Activated CD4-positive, alpha-beta T cell treated with anti-CD3 and anti-CD28 coated beads for 24 hours (primary cell): ENCODE measurements around the gene LAT.
"Not testable (repeated sequence)": the region's sequence is repeated elsewhere in the genome, so short reads cannot be mapped to it uniquely, and the experiment has no call there.

Experiments
- DNase-seq, 2 donors: peaks; one replicate each; pipeline ENCODE4 v3.0.0-alpha.2; 2020; ENCODE audit warnings: low read depth in 2 of 2

Gene LAT

GRCh38 chr16:28984619-28985135 is at the start of gene LAT:
TSS of gene LAT (plus strand) at chr16:28985052. CDS start at chr16:28985418, 366 bp downstream.
- DNase-seq, result peak; percentile 64

- no peak for DNase-seq
Measured at GRCh38 chr16:28935346-28935745, 49.5 kb upstream of the LAT start.

GRCh38 chr16:28935924-28936783 is 48.7 kb upstream of the LAT start:
- peak; percentile 76 to 82 for DNase-seq

- DNase-seq, result no peak
Measured at GRCh38 chr16:28936784-28937155, 48.1 kb upstream of the LAT start.

GRCh38 chr16:28937222-28937876 is 47.5 kb upstream of the LAT start:
- DNase-seq, result no peak

- DNase-seq, result no peak
Measured at GRCh38 chr16:28938721-28939120, 46.1 kb upstream of the LAT start.

- not testable (repeated sequence) for DNase-seq
Measured at GRCh38 chr16:28939825-28940224, 45.0 kb upstream of the LAT start.

GRCh38 chr16:28943281-28943680 is 41.6 kb upstream of the LAT start:
- no peak for DNase-seq

- no peak for DNase-seq
Measured at GRCh38 chr16:28946681-28947080, 38.2 kb upstream of the LAT start.

- peak; percentile 99 to 100 for DNase-seq
Measured at GRCh38 chr16:28950648-28951409, 34.0 kb upstream of the LAT start, which contains the start of gene NFATC2IP. TSS of gene NFATC2IP (plus strand) at chr16:28950937. CDS start at chr16:28951012, 75 bp downstream.

GRCh38 chr16:28951410-28951943 is 33.4 kb upstream of the LAT start:
- no peak for DNase-seq

- no peak for DNase-seq
Measured at GRCh38 chr16:28958216-28958615, 26.6 kb upstream of the LAT start.

- DNase-seq, result no peak
Measured at GRCh38 chr16:28958836-28959235, 26.0 kb upstream of the LAT start.

- no peak for DNase-seq
Measured at GRCh38 chr16:28964072-28964471, 20.8 kb upstream of the LAT start.

- DNase-seq, result no peak
Measured at GRCh38 chr16:28964496-28964895, 20.4 kb upstream of the LAT start.

- DNase-seq, result no peak
Measured at GRCh38 chr16:28967156-28967555, 17.7 kb upstream of the LAT start.

GRCh38 chr16:28969696-28970095 is 15.2 kb upstream of the LAT start:
- not testable (repeated sequence) for DNase-seq

GRCh38 chr16:28974007-28974436 is 10.8 kb upstream of the LAT start:
- peak in 1 of 2 donors; percentile 15 for DNase-seq

GRCh38 chr16:28974437-28975157 is 10.3 kb upstream of the LAT start, which contains the start of gene SPNS1:
TSS of gene SPNS1 (plus strand) at chr16:28974778. CDS start at chr16:28975152, 374 bp downstream.
- peak; percentile 88 to 90 for DNase-seq

GRCh38 chr16:28975158-28975599 is 9.7 kb upstream of the LAT start:
- DNase-seq, result no peak
